Endodermal cell (in vitro differentiated cells): Measurements from ENCODE around the gene RELCH. TPM values are rescaled to one million over a fixed set of nuclear protein-coding genes. Genes with fewer than 3 reads are reported as not detected.

Source experiments
- DNase-seq: peaks from one replicate; pipeline ENCODE4 v3.0.0-alpha.2; 2017
- H3K27ac ChIP-seq: 2 replicates; pipeline ENCODE4 v1.5.1; 2013; ENCODE audit warnings: mild to moderate bottlenecking, low read depth, low read length, moderate library complexity
- H3K27me3 ChIP-seq: 2 replicates; pipeline ENCODE4 v1.6.1; 2013; ENCODE audit warnings: mild to moderate bottlenecking, low read length, moderate library complexity; ENCODE audit not compliant: insufficient read depth, control insufficient read depth, poor library complexity, severe bottlenecking
- H3K36me3 ChIP-seq: 2 replicates; pipeline ENCODE4 v1.7.0; 2013; ENCODE audit warnings: mild to moderate bottlenecking, low read length, moderate library complexity; ENCODE audit not compliant: control insufficient read depth, insufficient read depth
- H3K4me1 ChIP-seq: one replicate; pipeline ENCODE4 v1.7.0; 2013; ENCODE audit warnings: low read length; ENCODE audit not compliant: control insufficient read depth, insufficient read depth
- H3K4me3 ChIP-seq: 2 replicates; pipeline ENCODE4 v1.5.1; 2013; ENCODE audit warnings: mild to moderate bottlenecking, low read length, moderate library complexity
- H3K9ac ChIP-seq: 2 replicates; pipeline ENCODE4 v1.6.1; 2013; ENCODE audit warnings: mild to moderate bottlenecking, low read length, moderate library complexity; ENCODE audit not compliant: poor library complexity, severe bottlenecking; ENCODE audit errors: extremely low read depth
- H3K9me3 ChIP-seq: 2 replicates; pipeline ENCODE4 v1.6.1; 2013; ENCODE audit warnings: mild to moderate bottlenecking, low read length, moderate library complexity; ENCODE audit not compliant: control insufficient read depth
- H3K27ac Mint-ChIP-seq: 2 replicates; pipeline ENCODE4 v1.8.0; 2020; ENCODE audit warnings: mixed read lengths
- H3K27me3 Mint-ChIP-seq: 2 replicates; pipeline ENCODE4 v1.8.0; 2021; ENCODE audit warnings: mild to moderate bottlenecking, mixed read lengths; ENCODE audit not compliant: insufficient read depth
- H3K36me3 Mint-ChIP-seq: 2 replicates; pipeline ENCODE4 v1.8.0; 2020; ENCODE audit warnings: low read depth, mixed read lengths
- H3K4me1 Mint-ChIP-seq: 2 replicates; pipeline ENCODE4 v1.8.0; 2020; ENCODE audit warnings: mixed read lengths
- H3K4me3 Mint-ChIP-seq: 2 replicates; pipeline ENCODE4 v1.8.0; 2020; ENCODE audit warnings: mild to moderate bottlenecking, moderate library complexity, mixed read lengths
- H3K9me3 Mint-ChIP-seq: 2 replicates; pipeline ENCODE4 v1.8.0; 2020; ENCODE audit warnings: mild to moderate bottlenecking, mixed read lengths
- WGBS, 2 experiments: methylation state at CpG; one replicate each; pipeline versions ENCODE4 v1.1.5 to v1.1.7; 2013; ENCODE audit warnings: missing lambda C conversion rate in 2 of 2, mixed read lengths in 1 of 2; ENCODE audit not compliant: insufficient coverage in 1 of 2, insufficient read length in 1 of 2; 5-methylcytosine and 5-hydroxymethylcytosine counted together
- total RNA-seq, 2 donors: library from RNA; stranded (reverse); fragmentation: NEBNext Ultra II Directional in 1 of 2; extraction: Animal tissue kit (Norgen Biotek cat#: 25700) in 1 of 2; gene quantifications; 2 replicates in 1 of 2; 3 replicates in 1 of 2; pipeline ENCODE4 v1.2.1, GENCODE V29; 2021
- TF ChIP-seq, protein P1 (sequence below): fragments of 200-600 bp; sonication (generic); conservative IDR thresholded peaks from 2 replicates; pipeline ENCODE4 v1.5.0; 2021; ENCODE audit warnings: antibody characterized with exemption, mild to moderate bottlenecking

RELCH gene
- total RNA-seq, 2 donors from 2014 or later, result 29.4 to 32.0 TPM

DNA sequence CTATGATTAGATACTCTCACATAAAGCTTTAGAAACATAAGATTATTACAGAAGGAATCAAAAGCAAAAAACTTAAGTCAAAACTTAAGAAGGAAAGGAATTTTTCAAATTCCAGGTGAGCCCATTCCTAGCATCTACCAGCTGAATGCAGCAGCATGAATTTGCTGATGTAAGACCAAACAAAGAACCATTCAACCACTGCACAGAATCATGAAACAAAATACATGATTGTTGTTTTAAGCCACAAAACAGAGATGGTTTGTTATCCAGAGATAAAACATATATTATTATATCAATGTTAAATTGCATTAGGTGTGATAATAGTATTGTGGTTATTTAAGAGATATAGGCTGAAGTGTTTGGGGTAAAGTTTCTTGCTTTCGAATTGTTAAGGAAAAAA lies 29.2 kb upstream of the RELCH start:
- no peak overlapping the region for H3K9ac ChIP-seq
- peaks cover 15% of the 10 kb centered on the region for H3K36me3 Mint-ChIP-seq
- no peaks in the 10 kb centered on the region for H3K9me3 ChIP-seq
- WGBS, 2 experiments, result 91 to 100% methylated on average over 1 of the region's 1 CpG
- no peaks in the 10 kb centered on the region for H3K4me1 ChIP-seq
- no peak for DNase-seq
- peaks cover 3% of the 10 kb centered on the region for H3K4me1 Mint-ChIP-seq
- H3K36me3 ChIP-seq, result peaks cover 18% of the 10 kb centered on the region
- no peaks in the 10 kb centered on the region for H3K27me3 ChIP-seq
- H3K4me3 ChIP-seq, result no peak overlapping the region
- no peak overlapping the region for H3K4me3 Mint-ChIP-seq
- no peaks in the 10 kb centered on the region for H3K27me3 Mint-ChIP-seq
- H3K27ac ChIP-seq, result no peak overlapping the region
- H3K9me3 Mint-ChIP-seq, result no peaks in the 10 kb centered on the region
- no peak overlapping the region for H3K27ac Mint-ChIP-seq
- TF ChIP-seq, protein P1, sequence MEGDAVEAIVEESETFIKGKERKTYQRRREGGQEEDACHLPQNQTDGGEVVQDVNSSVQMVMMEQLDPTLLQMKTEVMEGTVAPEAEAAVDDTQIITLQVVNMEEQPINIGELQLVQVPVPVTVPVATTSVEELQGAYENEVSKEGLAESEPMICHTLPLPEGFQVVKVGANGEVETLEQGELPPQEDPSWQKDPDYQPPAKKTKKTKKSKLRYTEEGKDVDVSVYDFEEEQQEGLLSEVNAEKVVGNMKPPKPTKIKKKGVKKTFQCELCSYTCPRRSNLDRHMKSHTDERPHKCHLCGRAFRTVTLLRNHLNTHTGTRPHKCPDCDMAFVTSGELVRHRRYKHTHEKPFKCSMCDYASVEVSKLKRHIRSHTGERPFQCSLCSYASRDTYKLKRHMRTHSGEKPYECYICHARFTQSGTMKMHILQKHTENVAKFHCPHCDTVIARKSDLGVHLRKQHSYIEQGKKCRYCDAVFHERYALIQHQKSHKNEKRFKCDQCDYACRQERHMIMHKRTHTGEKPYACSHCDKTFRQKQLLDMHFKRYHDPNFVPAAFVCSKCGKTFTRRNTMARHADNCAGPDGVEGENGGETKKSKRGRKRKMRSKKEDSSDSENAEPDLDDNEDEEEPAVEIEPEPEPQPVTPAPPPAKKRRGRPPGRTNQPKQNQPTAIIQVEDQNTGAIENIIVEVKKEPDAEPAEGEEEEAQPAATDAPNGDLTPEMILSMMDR, result no peak

DNA sequence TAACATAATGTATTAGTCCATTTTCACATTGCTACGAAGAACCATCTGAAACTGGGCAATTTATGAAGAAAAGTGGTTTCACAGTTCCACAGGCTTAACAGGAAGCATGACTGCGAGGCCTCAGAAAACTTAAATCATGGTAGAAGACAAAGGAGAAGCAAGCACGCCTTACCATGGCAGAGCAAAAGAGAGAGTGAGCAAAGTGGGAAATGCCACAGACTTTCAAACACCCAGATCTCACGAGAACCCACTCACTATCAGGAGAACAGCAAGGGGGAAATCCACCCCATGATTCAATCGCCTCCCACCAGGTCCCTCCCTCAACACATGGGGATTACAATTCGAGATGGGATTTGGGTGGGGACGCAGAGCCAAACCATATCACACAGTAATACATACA lies 22.7 kb upstream of the RELCH start:
- WGBS, 2 experiments, result 95 to 100% methylated on average over 2 to 6 of the region's 7 CpGs
- H3K36me3 ChIP-seq, result peaks cover 12% of the 10 kb centered on the region
- H3K27me3 ChIP-seq, result no peaks in the 10 kb centered on the region
- H3K27ac ChIP-seq, result no peak overlapping the region
- Mint-ChIP-seq H3K27ac (no peak overlapping the region), H3K4me3 (no peak overlapping the region), H3K36me3 (peaks cover 31% of the 10 kb centered on the region), H3K9me3 (peaks cover 10% of the 10 kb centered on the region), H3K27me3 (no peaks in the 10 kb centered on the region), H3K4me1 (no peaks in the 10 kb centered on the region)
- no peak overlapping the region for H3K9ac ChIP-seq
- TF ChIP-seq, protein P1, result no peak
- no peak overlapping the region for H3K4me3 ChIP-seq
- DNase-seq, result no peak
- no peaks in the 10 kb centered on the region for H3K4me1 ChIP-seq
- H3K9me3 ChIP-seq, result no peaks in the 10 kb centered on the region

DNA sequence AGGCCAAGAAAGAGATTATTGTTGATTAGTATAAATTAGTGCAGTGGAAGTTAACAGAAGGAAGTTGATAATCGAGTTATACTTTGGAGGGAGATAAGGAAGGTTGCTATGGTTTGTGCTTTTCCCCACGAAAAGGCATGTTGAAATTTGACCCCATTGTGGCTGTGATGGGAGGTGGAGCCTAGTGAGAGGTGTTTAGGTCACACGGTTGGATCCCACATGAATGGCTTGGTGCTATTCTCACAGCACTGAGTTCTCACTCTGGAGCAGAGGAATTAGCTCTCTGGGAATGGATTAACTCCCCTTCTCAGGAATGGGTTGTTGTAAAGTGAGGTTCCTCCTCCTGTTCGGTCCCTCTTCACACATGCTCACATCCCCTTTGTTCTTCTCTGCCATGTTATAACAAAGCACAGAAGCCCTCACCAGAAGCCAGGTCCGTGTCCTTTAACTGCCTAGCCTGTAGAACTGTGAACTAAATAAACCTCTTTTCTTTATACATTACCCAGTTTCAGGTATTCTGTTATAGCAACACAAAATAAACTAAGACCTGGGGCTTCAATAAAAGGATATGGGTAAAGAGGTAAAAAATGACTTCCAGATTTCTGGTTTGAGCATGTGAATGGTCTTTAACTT lies 22.1 kb upstream of the RELCH start:
- TF ChIP-seq, protein P1, result no peak

More for the DNA sequence above, 22.1 kb upstream of the RELCH start:
- Mint-ChIP-seq H3K9me3 (peaks cover 10% of the 10 kb centered on the region), H3K27ac (no peak overlapping the region), H3K4me3 (no peak overlapping the region), H3K36me3 (peaks cover 27% of the 10 kb centered on the region), H3K4me1 (no peaks in the 10 kb centered on the region), H3K27me3 (no peaks in the 10 kb centered on the region)
- peak; percentile 56 for DNase-seq
- Histone ChIP-seq H3K27ac (no peak overlapping the region), H3K9me3 (no peaks in the 10 kb centered on the region), H3K4me3 (no peak overlapping the region), H3K9ac (no peak overlapping the region), H3K4me1 (no peaks in the 10 kb centered on the region), H3K36me3 (peaks cover 12% of the 10 kb centered on the region), H3K27me3 (no peaks in the 10 kb centered on the region)
- 76 to 78% methylated on average over 4 to 5 of the region's 5 CpGs for WGBS, 2 experiments
